ENCODE measurements around the gene MED22. TPM values are rescaled to one million over a fixed set of nuclear protein-coding genes. Genes with fewer than 3 reads are reported as not detected.

MED22 gene
- total and polyA plus RNA-seq, 3 donors from 2014 or later, result 20.2 to 29.3 (median 25.9) TPM

DNA sequence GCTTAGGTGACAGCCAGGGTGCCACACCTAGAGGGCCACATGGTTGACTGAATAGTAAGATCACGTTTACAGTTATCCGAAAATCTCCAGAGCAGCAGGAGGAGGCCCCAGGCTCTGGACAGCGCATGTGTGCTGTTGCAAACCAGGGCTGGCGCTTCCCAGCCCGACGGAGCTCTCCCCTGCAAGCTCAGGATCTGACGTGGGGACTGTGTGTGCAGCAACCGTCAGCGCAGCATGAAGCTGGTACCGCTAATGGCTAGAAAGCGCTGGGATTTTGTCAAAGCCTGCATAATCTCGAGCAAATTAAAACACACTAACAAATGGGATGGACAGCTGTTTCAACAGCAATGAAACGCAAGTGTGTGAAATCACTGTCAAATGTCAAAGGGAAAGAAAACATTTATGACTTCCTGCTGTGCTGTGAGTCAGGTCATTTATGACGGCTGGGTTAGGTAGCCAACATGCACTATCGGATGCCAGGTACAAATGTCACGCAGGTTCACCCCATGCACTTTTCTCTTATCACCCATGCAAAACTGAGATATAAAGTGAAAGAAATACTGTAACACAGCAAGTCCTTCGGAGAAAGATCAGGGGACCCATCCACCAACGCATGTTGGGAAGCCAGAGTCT is 20.4 kb upstream of the MED22 start:
- no peak overlapping the region for H3K4me3 ChIP-seq
- intact Hi-C loops (cut with DNase I; ENCODE audit: low total_unique reads), result no loop called here
- no peak for DNase-seq
- no peaks in the 10 kb centered on the region for H3K9me3 ChIP-seq
- no peaks in the 10 kb centered on the region for H3K27me3 ChIP-seq
- H3K36me3 ChIP-seq (ENCODE audit: low read depth, missing control alignments), result no peaks in the 10 kb centered on the region
- H3K4me1 ChIP-seq, result peaks cover 18% of the 10 kb centered on the region
- no peak overlapping the region for H3K27ac ChIP-seq
- 68 to 72% methylated on average over 18 of the region's 18 CpGs for WGBS, 2 donors
- TF ChIP-seq POLR2A (IDR thresholded peaks at IDR 0.05), result no peak
- no peak for TF ChIP-seq CTCF (IDR thresholded peaks at IDR 0.05)

GRCh38 chr9:133367778-133368177 is 19.8 kb upstream of the MED22 start:
- no peaks in the 10 kb centered on the region for H3K9me3 ChIP-seq
- no peak for DNase-seq
- intact Hi-C loops (cut with DNase I; ENCODE audit: low total_unique reads), result no loop called here
- peaks cover 13% of the 10 kb centered on the region for H3K4me1 ChIP-seq
- H3K36me3 ChIP-seq (ENCODE audit: low read depth, missing control alignments), result no peaks in the 10 kb centered on the region
- H3K27ac ChIP-seq, result no peak overlapping the region
- 87 to 90% methylated on average over 8 to 10 of the region's 10 CpGs for WGBS, 2 donors
- TF ChIP-seq POLR2A (IDR thresholded peaks at IDR 0.05) (no peak), CTCF (IDR thresholded peaks at IDR 0.05) (no peak)
- H3K4me3 ChIP-seq, result no peak overlapping the region
- no peaks in the 10 kb centered on the region for H3K27me3 ChIP-seq

DNA sequence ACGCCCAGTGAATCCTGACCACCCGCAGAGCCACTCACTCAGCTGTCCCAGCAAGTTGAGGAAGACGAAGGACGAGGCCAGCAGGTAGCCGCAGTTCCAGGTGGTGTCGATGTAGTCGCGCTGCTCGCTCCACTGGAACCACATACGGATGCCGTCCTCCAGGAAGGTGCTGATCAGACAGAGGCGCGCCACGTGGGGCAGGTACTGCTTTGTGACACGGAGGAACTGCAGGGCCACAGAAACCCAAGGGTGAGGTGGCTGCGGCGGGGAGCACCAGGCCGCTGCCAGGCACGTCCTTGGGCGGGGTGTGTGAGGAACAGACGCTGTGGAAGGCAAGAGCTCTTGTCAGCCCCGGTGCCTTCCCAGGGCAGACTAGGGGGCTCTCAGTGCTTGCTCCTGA is 19.3 kb upstream of the MED22 start:
- Histone ChIP-seq H3K27me3 (no peaks in the 10 kb centered on the region), H3K27ac (no peak overlapping the region), H3K4me3 (no peak overlapping the region), H3K36me3 (ENCODE audit: low read depth, missing control alignments) (no peaks in the 10 kb centered on the region), H3K9me3 (no peaks in the 10 kb centered on the region), H3K4me1 (peaks cover 13% of the 10 kb centered on the region)
- DNase-seq, result no peak
- intact Hi-C loops (cut with DNase I; ENCODE audit: low total_unique reads), result no loop called here
- 89 to 93% methylated on average over 16 to 22 of the region's 22 CpGs for WGBS, 2 donors
- TF ChIP-seq POLR2A (IDR thresholded peaks at IDR 0.05) (no peak), CTCF (IDR thresholded peaks at IDR 0.05) (no peak)

- DNase-seq, result no peak
- WGBS, 2 donors, result 86 to 92% methylated on average over 11 of the region's 11 CpGs
- intact Hi-C loops (cut with DNase I; ENCODE audit: low total_unique reads), result no loop called here
- TF ChIP-seq POLR2A (IDR thresholded peaks at IDR 0.05), result no peak
- no peak for TF ChIP-seq CTCF (IDR thresholded peaks at IDR 0.05)
- Histone ChIP-seq H3K4me3 (no peak overlapping the region), H3K36me3 (ENCODE audit: low read depth, missing control alignments) (no peaks in the 10 kb centered on the region), H3K27me3 (no peaks in the 10 kb centered on the region), H3K4me1 (peaks cover 6% of the 10 kb centered on the region), H3K9me3 (no peaks in the 10 kb centered on the region), H3K27ac (no peak overlapping the region)
Observed at GRCh38 chr9:133366435-133366834, 18.5 kb upstream of the MED22 start.
